Measurements from ENCODE around the gene PEA15.

DNA sequence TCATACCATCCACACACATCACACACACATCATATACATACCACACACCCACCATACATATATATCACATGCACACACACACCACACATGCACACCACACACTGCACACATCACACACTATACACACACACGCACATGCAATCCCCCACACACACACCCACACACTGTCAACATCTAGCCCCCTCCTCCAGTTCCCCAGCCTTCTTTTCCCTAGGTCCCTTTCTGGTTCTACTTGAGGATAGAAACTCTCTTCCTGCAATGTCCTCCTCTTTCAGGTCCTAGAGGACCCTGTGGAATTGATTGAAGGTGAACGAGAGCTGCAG is 10.5 kb upstream of the PEA15 start:
- TF ChIP-seq POLR2A (IDR thresholded peaks at IDR 0.05): no peak
- TF ChIP-seq, protein P1, sequence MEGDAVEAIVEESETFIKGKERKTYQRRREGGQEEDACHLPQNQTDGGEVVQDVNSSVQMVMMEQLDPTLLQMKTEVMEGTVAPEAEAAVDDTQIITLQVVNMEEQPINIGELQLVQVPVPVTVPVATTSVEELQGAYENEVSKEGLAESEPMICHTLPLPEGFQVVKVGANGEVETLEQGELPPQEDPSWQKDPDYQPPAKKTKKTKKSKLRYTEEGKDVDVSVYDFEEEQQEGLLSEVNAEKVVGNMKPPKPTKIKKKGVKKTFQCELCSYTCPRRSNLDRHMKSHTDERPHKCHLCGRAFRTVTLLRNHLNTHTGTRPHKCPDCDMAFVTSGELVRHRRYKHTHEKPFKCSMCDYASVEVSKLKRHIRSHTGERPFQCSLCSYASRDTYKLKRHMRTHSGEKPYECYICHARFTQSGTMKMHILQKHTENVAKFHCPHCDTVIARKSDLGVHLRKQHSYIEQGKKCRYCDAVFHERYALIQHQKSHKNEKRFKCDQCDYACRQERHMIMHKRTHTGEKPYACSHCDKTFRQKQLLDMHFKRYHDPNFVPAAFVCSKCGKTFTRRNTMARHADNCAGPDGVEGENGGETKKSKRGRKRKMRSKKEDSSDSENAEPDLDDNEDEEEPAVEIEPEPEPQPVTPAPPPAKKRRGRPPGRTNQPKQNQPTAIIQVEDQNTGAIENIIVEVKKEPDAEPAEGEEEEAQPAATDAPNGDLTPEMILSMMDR (IDR thresholded peaks at IDR 0.05): no peak
- TF ChIP-seq POLR2AphosphoS5 (IDR thresholded peaks at IDR 0.05): no peak

Data from breast epithelium (tissue), 3 donors.